ENCODE data around the gene AGL.
"Not testable (repeated sequence)": the region's sequence is repeated elsewhere in the genome, so short reads cannot be mapped to it uniquely, and the experiment has no call there.

Gene AGL

GRCh38 chr1:99955375-99955774 lies 105.2 kb downstream of the AGL start:
- Mint-ChIP-seq H3K27me3 (ENCODE audit: low read depth, poor library complexity) (peaks cover 13% of the 10 kb centered on the region), H3K9me3 (peaks cover 5% of the 10 kb centered on the region), H3K4me1 (no peaks in the 10 kb centered on the region), H3K4me3 (no peak overlapping the region), H3K27ac (no peak overlapping the region), H3K36me3 (ENCODE audit: low read depth) (no peaks in the 10 kb centered on the region)
- no peak for DNase-seq
- no peak for TF ChIP-seq CTCF (IDR thresholded peaks at IDR 0.05)

- TF ChIP-seq CTCF (IDR thresholded peaks at IDR 0.05), result no peak
- no peaks in the 10 kb centered on the region for H3K4me1 Mint-ChIP-seq
- no peak overlapping the region for H3K4me3 Mint-ChIP-seq
- H3K27ac Mint-ChIP-seq, result no peak overlapping the region
- H3K9me3 Mint-ChIP-seq, result peaks cover 5% of the 10 kb centered on the region
- no peak for DNase-seq
- H3K36me3 Mint-ChIP-seq (ENCODE audit: low read depth), result no peaks in the 10 kb centered on the region
- H3K27me3 Mint-ChIP-seq (ENCODE audit: low read depth, poor library complexity), result peaks cover 12% of the 10 kb centered on the region
These were observed 106.6 kb downstream of the AGL start for GRCh38 chr1:99956755-99957154.

GRCh38 chr1:99957818-99958217 lies 107.7 kb downstream of the AGL start:
- peaks cover 5% of the 10 kb centered on the region for H3K9me3 Mint-ChIP-seq
- no peaks in the 10 kb centered on the region for H3K36me3 Mint-ChIP-seq (ENCODE audit: low read depth)
- no peak overlapping the region for H3K27ac Mint-ChIP-seq
- H3K4me3 Mint-ChIP-seq, result no peak overlapping the region
- DNase-seq, result no peak
- H3K4me1 Mint-ChIP-seq, result no peaks in the 10 kb centered on the region
- peaks cover 8% of the 10 kb centered on the region for H3K27me3 Mint-ChIP-seq (ENCODE audit: low read depth, poor library complexity)
- no peak for TF ChIP-seq CTCF (IDR thresholded peaks at IDR 0.05)

GRCh38 chr1:99959189-99959705 lies 109.1 kb downstream of the AGL start:
- not testable (repeated sequence) for H3K36me3 Mint-ChIP-seq (ENCODE audit: low read depth); H3K27me3 Mint-ChIP-seq (ENCODE audit: low read depth, poor library complexity); DNase-seq; H3K4me3 Mint-ChIP-seq; H3K27ac Mint-ChIP-seq; H3K9me3 Mint-ChIP-seq; H3K4me1 Mint-ChIP-seq

- H3K4me1 Mint-ChIP-seq, H3K4me3 Mint-ChIP-seq, H3K9me3 Mint-ChIP-seq: not testable (repeated sequence)
These were observed 110.1 kb downstream of the AGL start for GRCh38 chr1:99960260-99960659.

GRCh38 chr1:99963041-99963795 lies 113.1 kb downstream of the AGL start:
- H3K4me3 Mint-ChIP-seq, result no peak overlapping the region
- H3K4me1 Mint-ChIP-seq, result no peaks in the 10 kb centered on the region
- no peaks in the 10 kb centered on the region for H3K36me3 Mint-ChIP-seq (ENCODE audit: low read depth)
- H3K27ac Mint-ChIP-seq, result no peak overlapping the region
- DNase-seq, result no peak
- H3K27me3 Mint-ChIP-seq (ENCODE audit: low read depth, poor library complexity), result peaks cover 4% of the 10 kb centered on the region
- no peaks in the 10 kb centered on the region for H3K9me3 Mint-ChIP-seq
- no peak for TF ChIP-seq CTCF (IDR thresholded peaks at IDR 0.05)

More at GRCh38 chr1:99960260-99960659, 110.1 kb downstream of the AGL start:
- not testable (repeated sequence) for H3K27me3 Mint-ChIP-seq (ENCODE audit: low read depth, poor library complexity); H3K27ac Mint-ChIP-seq; H3K36me3 Mint-ChIP-seq (ENCODE audit: low read depth); DNase-seq

- Mint-ChIP-seq H3K4me3 (no peak overlapping the region), H3K27ac (no peak overlapping the region), H3K9me3 (no peaks in the 10 kb centered on the region), H3K27me3 (ENCODE audit: low read depth, poor library complexity) (no peaks in the 10 kb centered on the region), H3K36me3 (ENCODE audit: low read depth) (no peaks in the 10 kb centered on the region), H3K4me1 (peaks cover 9% of the 10 kb centered on the region)
- no peak for TF ChIP-seq CTCF (IDR thresholded peaks at IDR 0.05)
- no peak for DNase-seq
These were observed 114.6 kb downstream of the AGL start for GRCh38 chr1:99964806-99965205.

All from nephron progenitor cell (in vitro differentiated cells).